Activated T-helper 1 cell treated with anti-CD3 and anti-CD28 coated beads, Interleukin-12 subunit alpha, Interleukin-12 subunit beta, Interleukin-2, Interleukin-4 antibody, amounts not matched to agents 30 ng/mL and 10 ng/mL and 1 ng/mL, durations not matched to agents 14 hours and 24 hours and 36 hours (primary cell): Measurements from ENCODE around the gene PHRF1. TPM values are rescaled to one million over a fixed set of nuclear protein-coding genes. Genes with fewer than 3 reads are reported as not detected.

Experiments
- DNase-seq: peaks from one replicate; pipeline ENCODE4 v3.0.0; 2021; ENCODE audit warnings: low spot score
- H3K27ac Mint-ChIP-seq: one replicate; pipeline ENCODE4 v1.8.0; 2021; ENCODE audit warnings: mild to moderate bottlenecking, mixed read lengths
- H3K27me3 Mint-ChIP-seq: one replicate; pipeline ENCODE4 v1.8.0; 2022; ENCODE audit warnings: mild to moderate bottlenecking, moderate library complexity, mixed read lengths; ENCODE audit not compliant: insufficient read depth
- H3K36me3 Mint-ChIP-seq: one replicate; pipeline ENCODE4 v1.8.0; 2021; ENCODE audit warnings: low read depth, mixed read lengths
- H3K4me1 Mint-ChIP-seq: one replicate; pipeline ENCODE4 v1.8.0; 2021; ENCODE audit warnings: low read depth, mixed read lengths
- H3K4me3 Mint-ChIP-seq: one replicate; pipeline ENCODE4 v1.8.0; 2021; ENCODE audit warnings: mild to moderate bottlenecking, moderate library complexity, mixed read lengths
- H3K9me3 Mint-ChIP-seq: one replicate; pipeline ENCODE4 v1.8.0; 2021; ENCODE audit warnings: mixed read lengths
- intact Hi-C: fragments of 100-400 bp; cut with micrococcal nuclease; formaldehyde crosslinking; loops from one replicate; pipeline ENCODE4 v1.15.1; 2024
- total RNA-seq: library from RNA; stranded (reverse); gene quantifications from 2 replicates; pipeline ENCODE4 v1.2.3, GENCODE V29; 2022

The PHRF1 gene
- total RNA-seq: 58.6 and 59.8 TPM in 2 replicates

GRCh38 chr11:575996-576768, at the start of gene PHRF1:
Gene PHRF1, plus strand, starts transcription at chr11:576470. Its CDS starts 5,043 bp downstream, at chr11:581513.
- peaks cover 41% of the 10 kb centered on the region for H3K4me1 Mint-ChIP-seq
- no peaks in the 10 kb centered on the region for H3K9me3 Mint-ChIP-seq
- H3K27ac Mint-ChIP-seq: peak within 1 kb of the TSS; percentile 100
- peak within 1 kb of the TSS; percentile 94 for H3K4me3 Mint-ChIP-seq
- peaks cover 15% of the 10 kb centered on the region for H3K27me3 Mint-ChIP-seq
- intact Hi-C loops: loop anchor here (1.0 to 5.0 kb wide), 11 partner anchors 8 to 369 kb away; partner anchors contain the start of genes BET1L, DEAF1, LMNTD2 and LRRC56
- peaks cover 6% of the 10 kb centered on the region for H3K36me3 Mint-ChIP-seq
- peak; percentile 91 for DNase-seq

DNA sequence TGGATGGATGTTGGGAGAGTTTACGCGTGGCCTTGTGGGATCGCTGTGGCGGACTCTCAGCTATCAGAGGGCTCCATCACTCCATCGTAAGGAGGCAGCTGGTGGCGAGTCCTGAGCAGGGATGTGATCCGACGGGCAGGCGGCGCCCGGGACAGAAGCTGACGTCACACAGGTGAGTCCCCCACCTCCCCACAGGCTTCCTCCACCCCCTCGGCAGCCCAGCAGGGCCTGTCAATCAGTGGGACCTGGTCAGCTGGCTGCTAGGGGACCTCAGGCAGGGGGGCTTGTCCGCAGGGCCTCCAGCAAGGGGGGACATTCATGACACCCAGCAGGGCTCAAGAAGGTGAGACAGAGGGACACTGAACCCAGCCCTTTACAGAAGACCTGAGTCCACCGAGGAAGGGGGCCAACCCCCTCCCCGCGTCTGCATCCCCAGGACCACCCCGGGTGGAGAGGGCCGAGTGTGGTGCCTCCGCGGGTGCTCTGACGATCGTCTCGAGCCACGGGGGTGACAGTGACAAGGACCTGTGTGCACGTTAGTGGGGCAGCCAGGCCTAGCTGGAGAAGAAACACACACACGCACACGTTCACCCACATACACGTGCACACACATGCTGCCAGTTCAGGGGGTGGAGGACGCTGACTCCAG, 48.0 kb upstream of the PHRF1 start:
- DNase-seq: no peak
- peaks cover 2% of the 10 kb centered on the region for H3K36me3 Mint-ChIP-seq
- no peaks in the 10 kb centered on the region for H3K27me3 Mint-ChIP-seq

DNA sequence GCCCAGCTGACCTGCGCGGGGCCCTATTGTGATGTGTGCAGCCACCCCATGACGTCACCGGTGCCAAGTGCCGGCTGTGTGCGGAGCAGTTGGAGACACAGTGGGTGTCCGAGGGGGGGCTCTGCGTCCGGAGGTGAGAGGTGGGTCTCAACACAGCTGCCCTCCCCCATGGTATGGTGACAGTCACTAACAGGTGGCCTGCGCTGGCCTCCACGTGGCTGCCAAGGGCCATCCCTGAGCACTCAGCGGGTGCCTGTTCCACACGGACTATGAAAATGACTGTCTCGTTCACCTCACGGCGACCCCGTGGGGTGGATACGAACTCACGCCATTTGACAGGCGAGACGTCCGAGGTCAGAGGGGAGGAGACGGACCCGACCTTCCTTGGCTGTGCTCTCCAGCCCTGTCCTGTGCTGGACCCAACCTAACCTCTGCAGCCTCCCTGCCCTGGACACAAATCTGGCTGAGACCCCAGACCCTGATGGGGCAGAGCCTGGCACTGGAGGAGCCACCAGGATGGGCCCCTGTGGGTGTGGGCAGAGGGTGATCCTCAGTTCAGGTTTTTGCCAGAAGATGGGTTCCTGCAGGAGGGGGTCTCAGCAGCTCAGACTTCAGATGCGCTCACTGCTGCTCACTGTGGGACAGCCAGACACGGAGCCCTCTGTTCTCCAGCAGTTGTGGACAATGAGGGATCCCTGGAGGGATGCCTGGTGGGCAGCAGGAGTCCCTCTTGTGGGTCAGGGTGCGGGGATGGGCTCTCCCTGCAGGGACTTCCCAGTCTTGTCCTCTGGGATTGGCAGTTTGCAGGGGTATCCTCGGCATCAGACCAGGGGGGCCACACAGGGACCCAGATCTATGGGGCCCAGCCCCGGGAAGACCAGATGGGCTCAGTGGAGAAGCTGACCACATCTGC, 47.2 kb upstream of the PHRF1 start:
- Mint-ChIP-seq H3K9me3 (no peaks in the 10 kb centered on the region), H3K27ac (no peak overlapping the region), H3K36me3 (peaks cover 2% of the 10 kb centered on the region), H3K27me3 (no peaks in the 10 kb centered on the region), H3K4me3 (no peak overlapping the region), H3K4me1 (peaks cover 4% of the 10 kb centered on the region)
- intact Hi-C loops: no loop called here
- DNase-seq: no peak

More for the DNA sequence above, 48.0 kb upstream of the PHRF1 start:
- H3K4me1 Mint-ChIP-seq: no peaks in the 10 kb centered on the region
- H3K27ac Mint-ChIP-seq: no peak overlapping the region
- no peak overlapping the region for H3K4me3 Mint-ChIP-seq
- no peaks in the 10 kb centered on the region for H3K9me3 Mint-ChIP-seq
- intact Hi-C loops: no loop called here

- Mint-ChIP-seq H3K4me1 (peaks cover 4% of the 10 kb centered on the region), H3K36me3 (peaks cover 2% of the 10 kb centered on the region), H3K9me3 (no peaks in the 10 kb centered on the region), H3K27me3 (no peaks in the 10 kb centered on the region), H3K4me3 (no peak overlapping the region), H3K27ac (no peak overlapping the region)
- DNase-seq: no peak
- intact Hi-C loops: no loop called here
Measured at GRCh38 chr11:529728-530411, 46.4 kb upstream of the PHRF1 start.

GRCh38 chr11:530960-531831, 45.1 kb upstream of the PHRF1 start:
- peak overlapping the region; percentile 30 for H3K4me3 Mint-ChIP-seq
- H3K36me3 Mint-ChIP-seq: peaks cover 2% of the 10 kb centered on the region
- no peak for DNase-seq
- intact Hi-C loops: no loop called here
- H3K27ac Mint-ChIP-seq: no peak overlapping the region
- no peaks in the 10 kb centered on the region for H3K9me3 Mint-ChIP-seq
- peaks cover 6% of the 10 kb centered on the region for H3K4me1 Mint-ChIP-seq
- H3K27me3 Mint-ChIP-seq: no peaks in the 10 kb centered on the region

DNA sequence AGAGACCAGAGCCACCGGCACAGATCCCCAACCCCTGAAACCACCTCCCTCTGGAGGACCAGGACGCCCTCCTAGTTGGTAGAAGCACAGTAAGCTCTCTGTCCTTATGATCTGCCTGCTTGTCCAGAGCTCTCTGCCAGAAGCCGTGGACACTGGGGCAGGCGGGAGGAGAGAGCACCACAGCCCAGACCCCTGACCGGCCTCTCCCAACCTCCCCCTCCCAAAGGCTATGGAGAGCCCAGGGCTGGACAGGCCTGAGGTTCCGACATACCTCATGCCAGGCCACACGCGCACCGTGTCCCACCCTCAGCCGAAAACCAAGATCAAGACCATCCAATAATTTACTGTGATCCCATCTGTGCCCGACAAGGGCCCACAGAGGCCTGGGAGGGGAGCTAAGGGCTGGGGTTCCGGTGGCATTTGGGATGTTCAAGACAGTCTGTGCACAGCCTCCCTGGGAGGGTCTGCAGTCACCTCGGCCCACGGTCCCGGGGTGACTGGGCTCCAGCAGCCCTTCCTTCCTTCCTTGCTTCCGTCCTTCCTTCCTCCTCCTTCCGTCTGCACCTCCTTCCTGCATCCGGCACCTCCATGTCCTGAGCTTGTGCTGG, 44.2 kb upstream of the PHRF1 start:
- Mint-ChIP-seq H3K27me3 (no peaks in the 10 kb centered on the region), H3K36me3 (peaks cover 2% of the 10 kb centered on the region), H3K4me1 (peaks cover 9% of the 10 kb centered on the region), H3K9me3 (no peaks in the 10 kb centered on the region), H3K4me3 (peak overlapping the region; percentile 58), H3K27ac (no peak overlapping the region)
- no peak for DNase-seq
- intact Hi-C loops: no loop called here

GRCh38 chr11:532527-532985, 43.7 kb upstream of the PHRF1 start:
- Mint-ChIP-seq H3K4me1 (peaks cover 9% of the 10 kb centered on the region), H3K9me3 (no peaks in the 10 kb centered on the region), H3K27ac (no peak overlapping the region), H3K27me3 (no peaks in the 10 kb centered on the region), H3K36me3 (peaks cover 2% of the 10 kb centered on the region), H3K4me3 (peak overlapping the region; percentile 5)
- intact Hi-C loops: no loop called here
- no peak for DNase-seq

DNA sequence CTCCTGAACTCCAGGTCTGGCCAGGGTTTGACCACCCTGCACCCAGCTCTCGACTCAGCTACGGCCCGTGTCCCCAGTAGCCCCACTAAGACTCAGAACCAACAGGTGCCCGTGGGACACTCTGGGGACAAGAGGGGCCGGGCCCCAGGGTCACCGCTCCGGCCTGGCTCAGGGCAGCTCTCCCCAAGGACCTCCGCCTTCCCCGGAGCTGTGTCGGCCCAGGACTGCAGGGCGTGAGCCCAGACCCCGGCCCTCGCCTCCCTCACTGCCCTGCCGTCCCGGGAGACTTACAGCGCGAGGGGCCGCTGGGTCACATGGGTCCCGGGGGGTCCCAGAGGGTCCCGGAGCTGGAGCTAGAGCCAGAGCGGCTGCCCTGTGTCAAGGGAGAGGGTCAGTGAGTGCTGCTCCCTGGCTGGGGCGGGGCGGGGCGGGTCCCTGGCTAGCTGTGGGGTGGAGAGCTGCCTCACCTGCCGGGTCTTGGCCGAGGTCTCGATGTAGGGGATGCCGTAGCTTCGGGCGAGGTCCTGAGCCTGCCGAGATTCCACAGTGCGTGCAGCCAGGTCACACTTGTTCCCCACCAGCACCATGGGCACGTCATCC, 43.2 kb upstream of the PHRF1 start:
- Mint-ChIP-seq H3K9me3 (no peaks in the 10 kb centered on the region), H3K36me3 (peaks cover 2% of the 10 kb centered on the region), H3K4me3 (no peak overlapping the region), H3K27me3 (no peaks in the 10 kb centered on the region), H3K4me1 (peaks cover 9% of the 10 kb centered on the region), H3K27ac (no peak overlapping the region)
- no peak for DNase-seq
- intact Hi-C loops: no loop called here

DNA sequence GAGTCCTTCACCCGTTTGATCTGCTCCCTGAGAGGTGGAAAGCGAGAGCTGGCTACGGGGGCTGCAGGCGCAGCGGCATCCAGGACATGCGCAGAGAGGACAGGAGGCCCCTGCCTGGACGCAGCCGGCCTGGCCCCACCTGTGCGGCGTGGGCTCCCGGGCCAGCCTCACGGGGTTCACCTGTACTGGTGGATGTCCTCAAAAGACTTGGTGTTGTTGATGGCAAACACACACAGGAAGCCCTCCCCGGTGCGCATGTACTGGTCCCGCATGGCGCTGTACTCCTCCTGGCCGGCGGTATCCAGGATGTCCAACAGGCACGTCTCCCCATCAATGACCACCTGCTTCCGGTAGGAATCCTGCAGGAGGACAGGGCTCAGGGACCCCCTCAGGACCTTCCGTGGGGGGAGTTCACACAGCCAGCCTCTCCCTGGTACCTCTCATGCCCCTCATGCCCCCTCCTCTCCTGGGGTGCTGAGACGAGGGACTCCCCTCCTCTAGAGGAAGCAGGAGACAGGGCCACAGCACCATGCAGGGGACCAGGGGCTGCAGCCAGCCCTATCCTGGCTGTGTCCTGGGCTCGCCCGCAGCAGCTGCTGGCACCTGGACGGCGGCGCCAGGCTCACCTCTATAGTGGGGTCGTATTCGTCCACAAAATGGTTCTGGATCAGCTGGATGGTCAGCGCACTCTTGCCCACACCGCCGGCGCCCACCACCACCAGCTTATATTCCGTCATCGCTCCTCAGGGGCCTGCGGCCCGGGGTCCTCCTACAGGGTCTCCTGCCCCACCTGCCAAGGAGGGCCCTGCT, 42.5 kb upstream of the PHRF1 start:
- Mint-ChIP-seq H3K36me3 (peaks cover 2% of the 10 kb centered on the region), H3K27me3 (no peaks in the 10 kb centered on the region), H3K27ac (no peak overlapping the region), H3K9me3 (no peaks in the 10 kb centered on the region), H3K4me1 (peaks cover 9% of the 10 kb centered on the region), H3K4me3 (peak overlapping the region; percentile 75)
- no peak for DNase-seq
- intact Hi-C loops: loop anchor here (1.0 kb wide), 1 partner anchor 15 kb away; no protein-coding TSS in a partner anchor

DNA sequence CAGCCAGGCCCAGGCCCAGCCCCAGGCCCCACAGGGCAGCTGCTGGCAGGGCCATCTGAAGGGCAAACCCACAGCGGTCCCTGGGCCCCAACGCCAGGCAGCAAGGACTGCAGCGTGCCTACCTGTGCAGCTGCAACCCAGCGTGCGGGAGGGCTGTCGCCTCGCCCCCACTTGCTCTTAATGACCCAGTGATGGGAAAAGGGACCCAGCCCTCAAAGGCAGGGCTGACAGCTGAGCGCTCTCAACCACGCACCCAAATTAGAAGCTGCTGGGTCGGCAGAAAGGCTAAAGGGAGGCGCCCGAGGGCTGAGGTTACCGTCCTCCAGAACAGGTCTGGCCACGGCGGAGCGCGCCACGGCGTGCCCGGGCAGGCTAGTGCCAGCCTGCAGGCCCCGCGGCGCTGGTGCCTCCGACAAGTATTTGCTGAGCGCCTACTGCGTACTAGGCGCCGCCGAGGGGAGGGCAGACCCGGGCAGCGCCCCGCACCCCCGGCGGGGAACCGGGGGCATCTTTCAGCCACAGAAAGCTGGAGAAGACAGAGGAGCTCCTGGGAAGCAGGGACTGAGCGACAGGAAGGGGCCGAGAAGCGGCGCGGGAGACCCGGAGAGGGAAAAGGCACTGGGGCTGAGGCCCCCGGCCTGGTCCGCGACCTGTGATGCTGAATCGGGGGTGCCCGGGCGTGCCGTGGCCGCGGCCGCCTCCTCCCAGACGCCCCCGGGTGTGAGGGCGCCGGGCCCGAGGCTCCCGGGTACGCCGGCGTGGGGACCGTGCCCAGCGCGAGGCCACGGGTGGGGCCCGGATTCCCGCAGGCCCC, 41.7 kb upstream of the PHRF1 start:
- Mint-ChIP-seq H3K36me3 (peaks cover 2% of the 10 kb centered on the region), H3K4me1 (peaks cover 9% of the 10 kb centered on the region), H3K27me3 (no peaks in the 10 kb centered on the region), H3K27ac (no peak overlapping the region), H3K4me3 (peak overlapping the region; percentile 75), H3K9me3 (no peaks in the 10 kb centered on the region)
- intact Hi-C loops: loop anchor here (1.0 to 5.0 kb wide), 4 partner anchors 16 to 326 kb away; no protein-coding TSS in a partner anchor
- no peak for DNase-seq
